ENCODE results near the gene METTL13. TPM values are rescaled to one million over a fixed set of nuclear protein-coding genes. Genes with fewer than 3 reads are reported as not detected.

The METTL13 gene
- total RNA-seq, 4 donors from 2014 or later, result 14.0 to 20.8 (median 18.3) TPM

GRCh38 chr1:171841931-171842761 is 60.7 kb downstream of the METTL13 start:
- no peaks in the 10 kb centered on the region for H3K36me3 ChIP-seq
- no peaks in the 10 kb centered on the region for H3K9me3 ChIP-seq
- peaks cover 6 to 25% (median 10%) of the 10 kb centered on the region in 3 donors for H3K4me1 ChIP-seq
- H3K27me3 ChIP-seq, result peaks cover 0 to 9% (median 0%) of the 10 kb centered on the region in 4 donors
- peak overlapping the region; percentile 64 to 84 (median 78) for H3K4me3 ChIP-seq
- 1 to 4% methylated on average over 6 to 20 of the region's 40 CpGs for WGBS, 2 donors
- TF ChIP-seq POLR2A (IDR thresholded peaks at IDR 0.05) (no peak), CTCF (IDR thresholded peaks at IDR 0.05) (no peak)
- DNase-seq, result no peak
- intact Hi-C loops (cut with DNase I), result no loop called here
- peak overlapping the region in 3 of 4 donors; percentile 80 to 84 (median 83) for H3K27ac ChIP-seq

- intact Hi-C loops (cut with DNase I), result no loop called here
- whole genome bisulfite sequencing, 2 donors, result 59 to 70% methylated on average over 2 of the region's 2 CpGs
- Histone ChIP-seq H3K27ac (no peak overlapping the region), H3K4me1 (peaks cover 6 to 25% (median 10%) of the 10 kb centered on the region in 3 donors), H3K36me3 (no peaks in the 10 kb centered on the region), H3K27me3 (peaks cover 0 to 9% (median 0%) of the 10 kb centered on the region in 4 donors), H3K4me3 (no peak overlapping the region), H3K9me3 (no peaks in the 10 kb centered on the region)
- no peak for DNase-seq
- no peak for TF ChIP-seq POLR2A (IDR thresholded peaks at IDR 0.05)
- TF ChIP-seq CTCF (IDR thresholded peaks at IDR 0.05), result no peak
Observed at GRCh38 chr1:171844381-171844780, 62.9 kb downstream of the METTL13 start.

DNA sequence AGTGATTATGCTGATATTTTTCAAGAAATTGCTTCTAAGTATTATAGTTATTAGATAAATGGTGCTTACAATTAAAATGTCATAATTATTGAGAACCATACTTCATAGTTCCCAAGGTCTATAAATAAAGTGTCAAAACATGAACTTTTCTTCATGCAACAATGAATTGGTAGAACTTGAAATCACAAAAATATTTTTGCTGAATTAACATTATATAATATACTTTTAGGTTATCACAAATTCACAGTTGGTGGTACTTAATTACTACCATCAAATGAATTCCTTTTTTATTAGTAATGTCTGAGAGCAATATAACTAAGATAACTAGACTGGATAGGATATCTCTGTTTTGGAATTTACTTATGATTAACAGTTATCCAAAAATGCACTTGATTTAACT is 64.5 kb downstream of the METTL13 start:
- H3K4me3 ChIP-seq, result no peak overlapping the region
- peaks cover 3 to 18% (median 10%) of the 10 kb centered on the region in 3 donors for H3K4me1 ChIP-seq
- H3K27me3 ChIP-seq, result peaks cover 0 to 9% (median 0%) of the 10 kb centered on the region in 4 donors
- intact Hi-C loops (cut with DNase I), result no loop called here
- H3K27ac ChIP-seq, result no peak overlapping the region
- TF ChIP-seq POLR2A (IDR thresholded peaks at IDR 0.05) (no peak), CTCF (IDR thresholded peaks at IDR 0.05) (no peak)
- H3K36me3 ChIP-seq, result no peaks in the 10 kb centered on the region
- H3K9me3 ChIP-seq, result no peaks in the 10 kb centered on the region
- DNase-seq, result no peak

Small RNAs within 50 kb of the gene (small RNA-seq; reads per million reads assigned to genes)
- gene RF00601, result 0 reads per million in 4 donors

Other genes with a start within 250 kb of the METTL13 start
- not detected for gene MYOCOS, start 159.4 kb upstream of the METTL13 start, total RNA-seq
- 10 to 100 TPM in 1 of 4 donors, 1 to 10 TPM in 1, under 1 TPM in 2; 0.31 to 19.1 (median 3.6) TPM for gene MYOC, start 129.0 kb upstream of the METTL13 start, total RNA-seq
- 10 to 100 TPM in 1 of 4 donors, 1 to 10 TPM in 3; 3.5 to 11.4 (median 6.3) TPM for gene VAMP4, start 39.6 kb upstream of the METTL13 start, total RNA-seq
- 1 to 10 TPM in 3 of 4 donors, under 1 TPM in 1; 0.91 to 3.2 (median 1.8) TPM for gene DNM3, start 59.8 kb downstream of the METTL13 start, total RNA-seq